ENCODE results near the gene PPBP.

- TF ChIP-seq POLR2A (IDR thresholded peaks at IDR 0.05) (no peak), EP300 (IDR thresholded peaks at IDR 0.05) (no peak)
These were observed 1.9 kb upstream of the PPBP start for GRCh38 chr4:73989928-73990327.
